Naive thymus-derived CD8-positive, alpha-beta T cell (primary cell): ENCODE data around the gene PCYT1A. TPM values are rescaled to one million over a fixed set of nuclear protein-coding genes. Genes with fewer than 3 reads are reported as not detected.
A peak's percentile ranks its signal among the peaks of the same experiment; 100 is the strongest.

Experiments used
- ATAC-seq, 2 donors: fragments of 150-1000 bp; cut with Tn5 transposase in 1 of 2; sonication (Bioruptor Pico), chemical (Tn5 transposase) in 1 of 2; 1 replicate in 1 of 2; 2 replicates in 1 of 2; pipeline ENCODE4 v1.10.0; 2021; ENCODE audit warnings: mild to moderate bottlenecking in 2 of 2, moderate library complexity in 2 of 2
- POLR2A ChIA-PET: fragments of 350-600 bp; sonication (Branson Sonifier 250); formaldehyde crosslinking; loops from one replicate; lab custom pipeline; 2021; ENCODE audit warnings: antibody characterized with exemption; lab: Charles Lee
- DNase-seq, 10 donors: peaks; one replicate each; pipeline versions ENCODE4 v3.0.0 to v3.0.0-alpha.2; 2020 to 2022
- H3K27ac Mint-ChIP-seq, 10 donors: one replicate each; pipeline ENCODE4 v1.8.0; 2020 to 2022; ENCODE audit warnings: mild to moderate bottlenecking in 10 of 10, mixed read lengths in 10 of 10, moderate library complexity in 4 of 10, inconsistent platforms in 1 of 10
- H3K27me3 Mint-ChIP-seq, 5 donors: one replicate each; pipeline ENCODE4 v1.8.0; 2021 to 2022; ENCODE audit warnings: mixed read lengths in 5 of 5
- H3K36me3 Mint-ChIP-seq, 3 donors: one replicate each; pipeline ENCODE4 v1.8.0; 2020 to 2022; ENCODE audit warnings: mixed read lengths in 3 of 3, mild to moderate bottlenecking in 2 of 3, inconsistent platforms in 1 of 3
- H3K4me1 Mint-ChIP-seq, 4 donors: one replicate each; pipeline ENCODE4 v1.8.0; 2021 to 2022; ENCODE audit warnings: mixed read lengths in 4 of 4
- H3K4me3 Mint-ChIP-seq, 10 donors: one replicate each; pipeline ENCODE4 v1.8.0; 2020 to 2022; ENCODE audit warnings: mild to moderate bottlenecking in 10 of 10, mixed read lengths in 10 of 10, moderate library complexity in 6 of 10, inconsistent platforms in 1 of 10
- H3K9me3 Mint-ChIP-seq, 9 donors: one replicate each; pipeline ENCODE4 v1.8.0; 2020 to 2022; ENCODE audit warnings: mixed read lengths in 9 of 9, mild to moderate bottlenecking in 3 of 9, inconsistent platforms in 1 of 9, moderate library complexity in 1 of 9
- polyA plus RNA-seq, 3 donors: library from polyadenylated mRNA; unstranded; fragments of 300-500 nt; fragmentation: Illumina TruSeq; gene quantifications; one replicate each; pipeline ENCODE4 v1.2.3, GENCODE V29; 2021
- total RNA-seq, 8 experiments: library from RNA in 2 of 8; stranded (reverse) in 2 of 8; gene quantifications; one replicate each; pipeline ENCODE4 v1.2.3 and lab custom pipeline; 2021 to 2026

Gene PCYT1A
- total and polyA plus RNA-seq, 5 experiments from 2014 or later, result 7.6 to 52.2 (median 12.6) TPM

DNA sequence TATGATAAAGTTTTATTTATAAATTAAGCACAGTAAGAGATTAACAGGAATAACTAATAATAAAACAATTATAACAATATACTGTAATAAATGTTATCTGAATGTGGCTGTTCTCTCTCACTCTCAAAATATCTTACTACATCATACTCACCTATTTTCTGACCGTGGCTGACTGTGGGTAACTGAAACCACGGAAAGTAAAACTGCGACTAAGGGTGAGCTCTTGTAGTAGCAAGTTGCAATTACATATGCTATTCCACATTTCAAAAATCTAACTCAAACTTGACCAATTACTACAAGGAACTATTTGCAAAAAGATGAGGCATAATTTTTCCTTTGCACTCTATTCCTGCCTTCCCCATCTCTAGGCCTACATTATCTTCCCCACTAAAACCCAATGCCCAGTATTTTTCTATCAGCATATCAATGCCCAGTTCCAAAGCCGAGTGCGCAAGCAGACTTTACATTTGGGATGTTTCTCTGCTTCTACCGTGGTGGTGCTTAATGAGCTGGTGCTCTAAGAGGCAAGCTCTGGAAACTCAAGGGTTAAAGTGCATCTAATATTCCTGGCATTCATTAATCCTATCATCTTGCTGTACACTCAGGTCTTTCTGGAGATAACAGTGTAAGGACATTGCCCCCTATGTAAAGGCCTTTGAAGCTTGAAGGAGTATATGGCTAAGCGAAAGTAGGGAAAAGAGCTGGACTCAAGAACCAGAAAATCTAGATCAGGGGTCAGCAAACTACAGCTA lies 6.7 kb downstream of the PCYT1A start:
- ATAC-seq, result no peak
- Mint-ChIP-seq H3K27ac (peak overlapping the region in 3 of 10 donors; percentile 8 to 30 (median 27)), H3K4me3 (no peak overlapping the region), H3K4me1 (peaks cover 25 to 57% (median 41%) of the 10 kb centered on the region in 4 donors), H3K27me3 (no peaks in the 10 kb centered on the region), H3K9me3 (no peaks in the 10 kb centered on the region), H3K36me3 (peaks cover 0 to 5% (median 0%) of the 10 kb centered on the region in 3 donors)
- DNase-seq, result no peak
- POLR2A ChIA-PET, result interaction anchor here (0.7 kb wide), 1 partner anchor 81 kb away, joined by 3 read pairs; no protein-coding TSS in a partner anchor

GRCh38 chr3:196275126-196275525 lies 12.4 kb downstream of the PCYT1A start:
- Mint-ChIP-seq H3K27ac (peak overlapping the region in 9 of 10 donors; percentile 48 to 97 (median 87)), H3K36me3 (peaks cover 0 to 25% (median 4%) of the 10 kb centered on the region in 3 donors), H3K27me3 (no peaks in the 10 kb centered on the region), H3K9me3 (no peaks in the 10 kb centered on the region), H3K4me1 (peaks cover 24 to 42% (median 29%) of the 10 kb centered on the region in 4 donors), H3K4me3 (peak overlapping the region in 5 of 10 donors; percentile 36 to 82 (median 80))
- DNase-seq, result no peak
- POLR2A ChIA-PET, result no interaction called here
- no peak for ATAC-seq

DNA sequence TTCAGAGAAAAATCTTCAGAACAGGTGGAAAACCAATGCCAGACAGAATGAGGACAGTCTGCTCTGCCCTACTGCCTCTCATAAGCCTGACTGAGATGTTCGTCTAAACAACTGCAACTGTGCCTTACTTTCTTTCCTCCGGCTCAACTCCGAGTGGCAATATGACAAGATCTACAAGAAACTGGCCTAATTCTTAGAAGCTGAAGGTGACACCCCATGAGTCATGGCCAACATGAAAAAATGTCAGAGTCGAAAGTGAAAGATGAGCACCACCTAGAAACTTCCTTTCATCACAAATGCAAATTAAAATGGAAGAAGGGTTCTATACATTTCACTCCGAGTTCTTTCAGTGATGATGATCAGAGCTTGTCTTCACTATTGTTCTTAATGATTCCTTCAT lies 12.9 kb downstream of the PCYT1A start:
- peak overlapping the region; percentile 33 to 82 (median 55) for H3K4me3 Mint-ChIP-seq
- ATAC-seq (peak; percentile 80 to 84), DNase-seq (peak in 5 of 10 donors; percentile 21 to 40 (median 24))
- H3K9me3 Mint-ChIP-seq, result no peaks in the 10 kb centered on the region
- peak overlapping the region; percentile 48 to 97 (median 86) for H3K27ac Mint-ChIP-seq
- peaks cover 25 to 39% (median 29%) of the 10 kb centered on the region in 4 donors for H3K4me1 Mint-ChIP-seq
- H3K27me3 Mint-ChIP-seq, result no peaks in the 10 kb centered on the region
- POLR2A ChIA-PET, result no interaction called here
- peaks cover 0 to 30% (median 5%) of the 10 kb centered on the region in 3 donors for H3K36me3 Mint-ChIP-seq

- POLR2A ChIA-PET, result no interaction called here
- ATAC-seq (no peak), DNase-seq (no peak)
- H3K4me1 Mint-ChIP-seq, result peaks cover 19 to 40% (median 27%) of the 10 kb centered on the region in 4 donors
- no peaks in the 10 kb centered on the region for H3K9me3 Mint-ChIP-seq
- peaks cover 4 to 39% (median 14%) of the 10 kb centered on the region in 3 donors for H3K36me3 Mint-ChIP-seq
- H3K27me3 Mint-ChIP-seq, result no peaks in the 10 kb centered on the region
- H3K27ac Mint-ChIP-seq, result peak overlapping the region in 4 of 10 donors; percentile 11 to 53 (median 22)
- no peak overlapping the region for H3K4me3 Mint-ChIP-seq
These were observed 13.9 kb downstream of the PCYT1A start for GRCh38 chr3:196273655-196274054.

- H3K27ac Mint-ChIP-seq, result peak overlapping the region in 3 of 10 donors; percentile 26 to 81 (median 78)
- H3K36me3 Mint-ChIP-seq, result peaks cover 4 to 41% (median 14%) of the 10 kb centered on the region in 3 donors
- DNase-seq (no peak), ATAC-seq (no peak)
- no peak overlapping the region for H3K4me3 Mint-ChIP-seq
- H3K4me1 Mint-ChIP-seq, result peaks cover 19 to 31% (median 22%) of the 10 kb centered on the region in 4 donors
- no peaks in the 10 kb centered on the region for H3K9me3 Mint-ChIP-seq
- no peaks in the 10 kb centered on the region for H3K27me3 Mint-ChIP-seq
- POLR2A ChIA-PET, result interaction anchor here (0.6 kb wide), 1 partner anchor 154 kb away, joined by 4 read pairs; no protein-coding TSS in a partner anchor
These were observed 14.7 kb downstream of the PCYT1A start for GRCh38 chr3:196272826-196273225.

- DNase-seq (no peak), ATAC-seq (no peak)
- Mint-ChIP-seq H3K9me3 (no peaks in the 10 kb centered on the region), H3K27ac (no peak overlapping the region), H3K36me3 (peaks cover 4 to 64% (median 14%) of the 10 kb centered on the region in 3 donors), H3K27me3 (no peaks in the 10 kb centered on the region), H3K4me3 (no peak overlapping the region), H3K4me1 (peaks cover 18 to 26% (median 22%) of the 10 kb centered on the region in 4 donors)
- POLR2A ChIA-PET, result no interaction called here
These were observed 17.0 kb downstream of the PCYT1A start for GRCh38 chr3:196270499-196270898.

DNA sequence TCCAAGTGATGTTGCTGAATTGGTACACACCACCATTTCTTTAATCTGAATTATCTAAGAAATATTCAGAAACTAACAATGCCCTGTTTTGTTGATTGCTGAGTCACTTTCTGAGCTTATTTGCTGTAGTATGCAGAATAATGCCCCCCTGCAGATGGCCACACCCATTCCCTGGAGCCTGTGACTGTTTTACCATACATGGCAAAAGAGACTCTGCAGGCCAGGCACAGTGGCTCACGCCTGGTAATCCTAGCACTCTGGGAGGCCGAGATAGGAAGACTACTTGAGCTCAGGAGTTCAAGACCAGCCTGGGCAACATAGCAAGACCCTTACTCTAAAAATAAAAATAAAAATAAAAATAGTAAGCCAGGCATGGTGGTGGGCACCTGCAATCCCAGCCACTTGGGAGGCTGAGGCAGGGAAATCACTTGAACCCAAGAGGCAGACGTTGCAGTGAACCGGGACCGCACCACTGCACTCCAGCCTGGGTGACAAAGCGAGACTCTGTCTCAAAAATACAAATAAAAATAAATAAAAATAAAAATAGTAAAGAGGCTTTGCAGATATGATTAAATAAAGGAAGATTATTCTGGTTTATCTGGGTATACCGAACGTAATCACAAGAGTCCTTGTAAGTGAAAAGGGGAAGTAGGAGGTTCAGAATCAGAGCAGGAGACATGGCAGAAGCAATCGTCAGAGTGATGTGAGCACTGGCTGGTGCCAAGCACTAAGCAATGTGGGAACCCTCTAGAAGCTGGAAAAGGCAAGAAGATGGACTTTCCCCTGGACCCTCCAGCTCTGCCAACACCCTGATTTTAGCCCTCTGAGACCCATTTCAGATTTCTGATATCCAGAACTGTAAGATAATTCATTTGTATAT lies 19.0 kb downstream of the PCYT1A start:
- Mint-ChIP-seq H3K4me3 (no peak overlapping the region), H3K27ac (peak overlapping the region in 3 of 10 donors; percentile 26 to 69 (median 43)), H3K27me3 (no peaks in the 10 kb centered on the region), H3K4me1 (peaks cover 5 to 14% (median 12%) of the 10 kb centered on the region in 4 donors), H3K9me3 (no peaks in the 10 kb centered on the region), H3K36me3 (peaks cover 4 to 70% (median 17%) of the 10 kb centered on the region in 3 donors)
- POLR2A ChIA-PET, result no interaction called here
- DNase-seq (no peak), ATAC-seq (no peak)

DNA sequence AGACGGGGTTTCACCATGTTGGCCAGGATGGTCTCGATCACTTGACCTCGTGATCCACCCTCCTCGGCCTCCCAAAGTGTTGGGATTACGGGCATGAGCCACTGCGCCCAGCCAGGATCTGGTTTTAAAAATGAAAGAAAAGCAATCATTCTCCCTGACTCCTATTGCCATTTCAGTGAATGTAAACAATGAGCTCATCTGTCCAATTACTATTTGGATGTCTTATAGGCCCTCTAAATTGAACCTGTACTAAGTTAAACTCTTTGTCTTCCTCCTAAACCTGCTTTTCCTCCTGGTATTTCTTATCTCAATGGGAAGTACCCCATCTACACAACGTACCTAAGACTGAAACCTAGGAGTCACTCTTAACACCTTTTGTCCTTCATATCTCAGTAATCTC lies 23.7 kb downstream of the PCYT1A start:
- H3K36me3 Mint-ChIP-seq, result peaks cover 4 to 76% (median 12%) of the 10 kb centered on the region in 3 donors

DNA sequence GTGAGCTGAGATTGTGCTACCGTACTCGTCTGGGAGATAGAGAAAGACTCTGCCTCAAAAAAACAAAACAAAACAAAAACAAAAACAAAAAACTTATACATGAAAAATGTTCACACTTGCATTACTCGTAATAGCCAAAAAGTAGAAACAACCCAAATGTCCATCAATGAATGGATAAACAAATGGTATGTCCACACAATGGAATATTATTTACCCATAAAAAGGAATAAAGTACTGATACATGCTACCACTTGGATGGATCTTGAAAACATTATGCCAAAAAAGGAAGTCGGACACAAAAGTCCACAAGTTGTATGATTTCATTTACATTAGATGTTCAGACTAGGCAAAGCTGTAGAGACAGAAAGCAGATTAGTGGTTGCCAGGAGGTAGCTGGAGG lies 26.7 kb downstream of the PCYT1A start:
- H3K27me3 Mint-ChIP-seq, result no peaks in the 10 kb centered on the region
- no peak for DNase-seq
- no peak for ATAC-seq
- no peak overlapping the region for H3K4me3 Mint-ChIP-seq
- POLR2A ChIA-PET, result interaction anchor here (0.5 kb wide), 1 partner anchor 176 kb away, joined by 3 read pairs; no protein-coding TSS in a partner anchor
- H3K9me3 Mint-ChIP-seq, result peaks cover 0 to 4% (median 0%) of the 10 kb centered on the region in 9 donors
- peaks cover 4 to 66% (median 11%) of the 10 kb centered on the region in 3 donors for H3K36me3 Mint-ChIP-seq
- peak overlapping the region in 1 of 10 donors; percentile 31 for H3K27ac Mint-ChIP-seq
- H3K4me1 Mint-ChIP-seq, result peaks cover 0 to 4% (median under 1%) of the 10 kb centered on the region in 4 donors

More for the DNA sequence above, 23.7 kb downstream of the PCYT1A start:
- ATAC-seq (no peak), DNase-seq (no peak)
- peak overlapping the region in 3 of 10 donors; percentile 37 to 63 (median 59) for H3K27ac Mint-ChIP-seq
- H3K4me3 Mint-ChIP-seq, result no peak overlapping the region
- H3K27me3 Mint-ChIP-seq, result no peaks in the 10 kb centered on the region
- H3K9me3 Mint-ChIP-seq, result peaks cover 0 to 4% (median 0%) of the 10 kb centered on the region in 9 donors
- H3K4me1 Mint-ChIP-seq, result peaks cover 0 to 4% (median 4%) of the 10 kb centered on the region in 4 donors
- POLR2A ChIA-PET, result no interaction called here

- Mint-ChIP-seq H3K36me3 (peaks cover under 1 to 34% (median 3%) of the 10 kb centered on the region in 3 donors), H3K27me3 (no peaks in the 10 kb centered on the region), H3K9me3 (peaks cover 0 to under 1% (median 0%) of the 10 kb centered on the region in 9 donors), H3K27ac (peak overlapping the region in 4 of 10 donors; percentile 21 to 54 (median 28)), H3K4me3 (no peak overlapping the region), H3K4me1 (peaks cover 0 to 5% (median 3%) of the 10 kb centered on the region in 4 donors)
- POLR2A ChIA-PET, result no interaction called here
- DNase-seq (no peak), ATAC-seq (no peak)
These were observed 31.8 kb downstream of the PCYT1A start for GRCh38 chr3:196255776-196256175.

GRCh38 chr3:196254376-196255283 lies 32.9 kb downstream of the PCYT1A start:
- Mint-ChIP-seq H3K9me3 (no peaks in the 10 kb centered on the region), H3K36me3 (peaks cover 0 to 31% (median 0%) of the 10 kb centered on the region in 3 donors), H3K4me1 (peaks cover 0 to 5% (median 3%) of the 10 kb centered on the region in 4 donors), H3K4me3 (no peak overlapping the region), H3K27ac (peak overlapping the region in 4 of 10 donors; percentile 17 to 73 (median 37)), H3K27me3 (no peaks in the 10 kb centered on the region)
- ATAC-seq, result no peak
- POLR2A ChIA-PET, result no interaction called here
- no peak for DNase-seq
